Hepatocyte (in vitro differentiated cells): Measurements from ENCODE around the gene PCSK4.

Experiments used
- CTCF ChIP-seq: fragments of 200-600 bp; sonication (generic); IDR thresholded peaks from 2 replicates; pipeline ENCODE4 v1.5.1; 2016; ENCODE audit warnings: antibody characterized with exemption, mild to moderate bottlenecking; ENCODE audit not compliant: poor library complexity
- EZH2phosphoT487 ChIP-seq: fragments of 200-600 bp; sonication (generic); IDR thresholded peaks from one replicate; pipeline ENCODE4 v1.6.1; 2018; ENCODE audit warnings: antibody characterized with exemption, mild to moderate bottlenecking, low read depth, moderate library complexity; ENCODE audit not compliant: unreplicated experiment, severe bottlenecking

- TF ChIP-seq CTCF: no peak
- no peak for TF ChIP-seq EZH2phosphoT487
Observed at GRCh38 chr19:1495799-1496713, 5.9 kb upstream of the PCSK4 start.
